ENCODE data around the gene NLRC3. TPM values are rescaled to one million over a fixed set of nuclear protein-coding genes. Genes with fewer than 3 reads are reported as not detected.
"Not testable (repeated sequence)": the region's sequence is repeated elsewhere in the genome, so short reads cannot be mapped to it uniquely, and the experiment has no call there.

Gene NLRC3
- 58.7 TPM for total RNA-seq

GRCh38 chr16:3577302-3577752 lies at the start of gene NLRC3:
Gene NLRC3 (minus strand): TSS chr16:3577403. CDS start chr16:3565036, 12,367 bp downstream.
- peak in 2 of 3 donors; percentile 65 to 69 for DNase-seq (ENCODE audit: low read depth in 2 of 3, low spot score in 2 of 3)

GRCh38 chr16:3625911-3626732 lies 48.9 kb upstream of the NLRC3 start:
- DNase-seq (ENCODE audit: low read depth in 2 of 3, low spot score in 2 of 3), result peak in 2 of 3 donors; percentile 26 to 51

- no peak for DNase-seq (ENCODE audit: low read depth in 2 of 3, low spot score in 2 of 3)
Measured at GRCh38 chr16:3625331-3625730, 48.1 kb upstream of the NLRC3 start.

GRCh38 chr16:3623642-3624041 lies 46.4 kb upstream of the NLRC3 start:
- DNase-seq (ENCODE audit: low read depth in 2 of 3, low spot score in 2 of 3), result no peak

GRCh38 chr16:3618769-3619141 lies 41.6 kb upstream of the NLRC3 start:
- DNase-seq (ENCODE audit: low read depth in 2 of 3, low spot score in 2 of 3), result peak in 1 of 3 donors; percentile 24

- DNase-seq (ENCODE audit: low read depth in 2 of 3, low spot score in 2 of 3), result no peak
Measured at GRCh38 chr16:3612510-3613466, 35.6 kb upstream of the NLRC3 start.

- peak; percentile 93 to 99 (median 94) for DNase-seq (ENCODE audit: low read depth in 2 of 3, low spot score in 2 of 3)
Measured at GRCh38 chr16:3611146-3611975, 34.2 kb upstream of the NLRC3 start, which contains the start of gene SLX4. Gene SLX4 (minus strand): TSS chr16:3611606. CDS start chr16:3608964, 2,642 bp downstream.

- no peak for DNase-seq (ENCODE audit: low read depth in 2 of 3, low spot score in 2 of 3)
Measured at GRCh38 chr16:3610698-3611145, 33.5 kb upstream of the NLRC3 start.

GRCh38 chr16:3609895-3610697 lies 32.9 kb upstream of the NLRC3 start:
- peak in 1 of 3 donors; percentile 17 for DNase-seq (ENCODE audit: low read depth in 2 of 3, low spot score in 2 of 3)

GRCh38 chr16:3608976-3609375 lies 31.8 kb upstream of the NLRC3 start:
- not testable (repeated sequence) for DNase-seq (ENCODE audit: low read depth in 2 of 3, low spot score in 2 of 3)

- no peak for DNase-seq (ENCODE audit: low read depth in 2 of 3, low spot score in 2 of 3)
Measured at GRCh38 chr16:3608069-3608468, 30.9 kb upstream of the NLRC3 start.

- DNase-seq (ENCODE audit: low read depth in 2 of 3, low spot score in 2 of 3), result no peak
Measured at GRCh38 chr16:3607634-3608033, 30.4 kb upstream of the NLRC3 start.

GRCh38 chr16:3607161-3607560 lies 30.0 kb upstream of the NLRC3 start:
- DNase-seq (ENCODE audit: low read depth in 2 of 3, low spot score in 2 of 3), result no peak

GRCh38 chr16:3606441-3606840 lies 29.2 kb upstream of the NLRC3 start:
- DNase-seq (ENCODE audit: low read depth in 2 of 3, low spot score in 2 of 3), result no peak

- DNase-seq (ENCODE audit: low read depth in 2 of 3, low spot score in 2 of 3), result no peak
Measured at GRCh38 chr16:3602320-3602653, 25.1 kb upstream of the NLRC3 start.

GRCh38 chr16:3601614-3602319 lies 24.6 kb upstream of the NLRC3 start:
- no peak for DNase-seq (ENCODE audit: low read depth in 2 of 3, low spot score in 2 of 3)

GRCh38 chr16:3599922-3600321 lies 22.7 kb upstream of the NLRC3 start:
- DNase-seq (ENCODE audit: low read depth in 2 of 3, low spot score in 2 of 3), result no peak

GRCh38 chr16:3599121-3599520 lies 21.9 kb upstream of the NLRC3 start:
- DNase-seq (ENCODE audit: low read depth in 2 of 3, low spot score in 2 of 3), result no peak

GRCh38 chr16:3598236-3598635 lies 21.0 kb upstream of the NLRC3 start:
- no peak for DNase-seq (ENCODE audit: low read depth in 2 of 3, low spot score in 2 of 3)

Data from hematopoietic multipotent progenitor cell (in vitro differentiated cells).